NB4 (cell line): Measurements from ENCODE around the gene CAPN14.

Source experiments
- DNase-seq: peaks from one replicate; pipeline ENCODE4 v3.0.0; 2010; ENCODE audit warnings: low read depth
- H3K4me3 ChIP-seq: one replicate; pipeline ENCODE4 v1.5.1; 2011; ENCODE audit warnings: mild to moderate bottlenecking, low read depth, low read length, moderate library complexity
- MYC ChIP-seq: IDR thresholded peaks from 2 replicates; pipeline ENCODE4 v1.6.1; 2011; ENCODE audit warnings: low read depth, low read length
- POLR2A ChIP-seq: IDR thresholded peaks from 2 replicates; pipeline ENCODE4 v1.6.1; 2011; ENCODE audit warnings: mild to moderate bottlenecking; ENCODE audit not compliant: insufficient read length; ENCODE audit errors: extremely low read depth
- TF ChIP-seq, protein P1 (sequence below): IDR thresholded peaks from 2 replicates; pipeline ENCODE4 v1.6.1; 2011; ENCODE audit warnings: low read depth, low read length
- TF ChIP-seq, protein P2 (sequence below): IDR thresholded peaks from one replicate; pipeline ENCODE4 v1.5.1; 2012; ENCODE audit warnings: low read depth, low read length

The CAPN14 gene

DNA sequence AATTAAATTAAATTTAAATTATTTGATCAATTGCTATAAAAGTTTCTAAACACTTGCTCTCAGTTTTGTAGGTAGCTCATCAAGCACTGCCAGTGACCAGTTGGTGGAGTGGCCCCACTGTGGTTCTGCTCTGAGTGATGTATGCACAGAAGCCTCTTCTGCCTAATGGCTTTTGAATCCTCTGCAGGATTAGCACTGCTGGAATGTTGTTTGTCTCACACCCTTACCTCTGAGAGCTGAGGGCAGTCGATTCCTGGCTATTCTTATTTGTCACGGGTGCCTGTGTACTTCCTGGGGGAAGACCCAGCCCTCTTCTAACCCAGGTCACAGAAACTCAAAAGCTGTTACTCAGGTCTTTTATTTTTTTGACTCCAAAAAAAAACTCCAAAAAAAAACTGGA lies 9.5 kb downstream of the CAPN14 start:
- no peak overlapping the region for H3K4me3 ChIP-seq
- TF ChIP-seq POLR2A (no peak), MYC (no peak)
- TF ChIP-seq, protein P1, sequence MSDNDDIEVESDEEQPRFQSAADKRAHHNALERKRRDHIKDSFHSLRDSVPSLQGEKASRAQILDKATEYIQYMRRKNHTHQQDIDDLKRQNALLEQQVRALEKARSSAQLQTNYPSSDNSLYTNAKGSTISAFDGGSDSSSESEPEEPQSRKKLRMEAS, result no peak
- TF ChIP-seq, protein P2, sequence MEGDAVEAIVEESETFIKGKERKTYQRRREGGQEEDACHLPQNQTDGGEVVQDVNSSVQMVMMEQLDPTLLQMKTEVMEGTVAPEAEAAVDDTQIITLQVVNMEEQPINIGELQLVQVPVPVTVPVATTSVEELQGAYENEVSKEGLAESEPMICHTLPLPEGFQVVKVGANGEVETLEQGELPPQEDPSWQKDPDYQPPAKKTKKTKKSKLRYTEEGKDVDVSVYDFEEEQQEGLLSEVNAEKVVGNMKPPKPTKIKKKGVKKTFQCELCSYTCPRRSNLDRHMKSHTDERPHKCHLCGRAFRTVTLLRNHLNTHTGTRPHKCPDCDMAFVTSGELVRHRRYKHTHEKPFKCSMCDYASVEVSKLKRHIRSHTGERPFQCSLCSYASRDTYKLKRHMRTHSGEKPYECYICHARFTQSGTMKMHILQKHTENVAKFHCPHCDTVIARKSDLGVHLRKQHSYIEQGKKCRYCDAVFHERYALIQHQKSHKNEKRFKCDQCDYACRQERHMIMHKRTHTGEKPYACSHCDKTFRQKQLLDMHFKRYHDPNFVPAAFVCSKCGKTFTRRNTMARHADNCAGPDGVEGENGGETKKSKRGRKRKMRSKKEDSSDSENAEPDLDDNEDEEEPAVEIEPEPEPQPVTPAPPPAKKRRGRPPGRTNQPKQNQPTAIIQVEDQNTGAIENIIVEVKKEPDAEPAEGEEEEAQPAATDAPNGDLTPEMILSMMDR, result no peak
- no peak for DNase-seq

DNA sequence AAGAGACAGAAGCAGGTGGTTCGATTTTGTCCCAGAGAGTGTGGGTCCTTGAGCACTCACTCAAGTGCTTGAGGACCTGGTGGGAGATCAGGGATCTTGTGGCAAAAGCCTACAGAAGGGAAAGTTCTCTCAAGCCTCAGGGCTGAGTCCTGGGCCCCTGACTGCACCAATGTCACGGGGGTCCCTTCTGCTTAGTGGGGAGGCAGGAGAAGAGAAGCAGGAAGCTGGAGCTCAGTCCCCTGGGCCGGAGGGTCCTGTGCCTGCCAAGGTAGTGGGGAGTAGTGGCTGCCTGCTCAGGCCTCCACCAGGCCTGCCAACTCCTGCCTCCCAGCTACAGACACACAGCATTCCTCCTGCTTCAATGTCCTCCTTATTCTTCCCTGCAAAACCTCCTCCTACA lies 11.7 kb downstream of the CAPN14 start:
- DNase-seq, result no peak
- TF ChIP-seq, protein P1, result no peak
- TF ChIP-seq POLR2A (no peak), MYC (no peak)
- TF ChIP-seq, protein P2, result no peak
- no peak overlapping the region for H3K4me3 ChIP-seq

DNA sequence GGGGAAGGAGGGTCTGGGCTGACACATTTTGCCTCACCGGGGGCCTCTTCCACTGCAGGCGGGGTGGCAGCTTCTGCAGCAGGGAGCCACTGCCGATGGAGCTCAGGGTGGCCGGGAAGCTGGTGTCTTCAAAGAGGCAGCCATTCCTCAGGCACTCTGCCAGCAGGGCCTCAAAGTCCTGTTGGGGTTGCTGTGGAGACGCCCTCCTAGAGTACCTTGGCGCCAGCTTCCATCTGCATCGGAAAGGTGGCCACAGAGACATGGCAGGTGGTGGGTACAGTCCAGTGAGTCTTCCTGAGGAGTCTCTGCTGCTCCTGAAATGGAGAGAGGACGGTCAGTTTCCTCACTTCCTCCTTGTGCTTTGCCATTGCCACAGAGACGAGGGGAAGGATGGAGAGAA lies 12.1 kb downstream of the CAPN14 start:
- H3K4me3 ChIP-seq, result no peak overlapping the region
- no peak for TF ChIP-seq MYC
- no peak for TF ChIP-seq POLR2A
- no peak for DNase-seq

- H3K4me3 ChIP-seq, result no peak overlapping the region
- no peak for DNase-seq
- TF ChIP-seq, protein P1, result no peak
- no peak for TF ChIP-seq MYC
- no peak for TF ChIP-seq POLR2A
- TF ChIP-seq, protein P2, result no peak
Observed at GRCh38 chr2:31204783-31205182, 12.5 kb downstream of the CAPN14 start.

GRCh38 chr2:31203916-31204315 lies 13.4 kb downstream of the CAPN14 start:
- H3K4me3 ChIP-seq, result no peak overlapping the region

DNA sequence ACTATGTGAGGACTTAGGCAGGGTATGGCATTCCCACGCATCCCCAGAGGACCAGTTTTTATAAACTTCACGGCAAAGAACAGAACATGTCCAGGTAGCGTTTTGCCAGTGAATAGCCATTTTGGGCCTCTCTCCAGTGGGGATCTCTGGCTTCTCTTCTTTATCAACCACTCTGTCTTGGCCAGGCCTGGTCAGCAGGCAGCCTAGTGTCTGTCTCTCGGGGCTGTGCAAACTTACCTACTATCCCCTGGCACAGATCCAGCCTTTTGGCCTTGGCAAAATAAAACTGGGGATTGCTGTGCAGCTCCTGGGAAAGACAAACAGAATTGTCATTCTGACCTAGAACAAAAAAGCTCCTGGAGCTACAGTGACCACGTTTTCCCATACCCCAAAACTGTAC lies 14.5 kb downstream of the CAPN14 start:
- DNase-seq, result no peak
- TF ChIP-seq MYC, result no peak
- TF ChIP-seq POLR2A, result no peak
- TF ChIP-seq, protein P1, result no peak
- TF ChIP-seq, protein P2, result no peak

More at GRCh38 chr2:31203916-31204315, 13.4 kb downstream of the CAPN14 start:
- TF ChIP-seq, protein P1, result no peak
- DNase-seq, result no peak

GRCh38 chr2:31202041-31202440 lies 15.3 kb downstream of the CAPN14 start:
- H3K4me3 ChIP-seq, result no peak overlapping the region
- no peak for TF ChIP-seq MYC
- TF ChIP-seq, protein P2, result no peak
- TF ChIP-seq POLR2A, result no peak
- TF ChIP-seq, protein P1, result no peak
- DNase-seq, result no peak

More for the DNA sequence above, 14.5 kb downstream of the CAPN14 start:
- H3K4me3 ChIP-seq, result no peak overlapping the region
